Activated CD4-positive, alpha-beta T cell treated with anti-CD3 and anti-CD28 coated beads, Interleukin-2, amount 10 ng/mL, durations not matched to agents 7 days and 5 days (primary cell): ENCODE data around the gene OLA1. TPM values are rescaled to one million over a fixed set of nuclear protein-coding genes. Genes with fewer than 3 reads are reported as not detected.

Experiments used
- CTCF ChIA-PET: fragments of 350-600 bp; sonication (Branson Sonifier 250); formaldehyde crosslinking; loops from one replicate; lab custom pipeline; 2021; ENCODE audit warnings: antibody characterized with exemption; lab: Charles Lee
- POLR2A ChIA-PET: fragments of 350-600 bp; sonication (Branson Sonifier 250); formaldehyde crosslinking; loops from one replicate; lab custom pipeline; 2021; ENCODE audit warnings: antibody characterized with exemption; lab: Charles Lee
- DNase-seq: peaks from one replicate; pipeline ENCODE4 v3.0.0-alpha.2; 2020
- H3K27ac Mint-ChIP-seq: one replicate; pipeline ENCODE4 v1.8.0; 2021; ENCODE audit warnings: mild to moderate bottlenecking, moderate library complexity, mixed read lengths
- H3K27me3 Mint-ChIP-seq: one replicate; pipeline ENCODE4 v1.8.0; 2021; ENCODE audit warnings: mixed read lengths
- H3K36me3 Mint-ChIP-seq: one replicate; pipeline ENCODE4 v1.8.0; 2021; ENCODE audit warnings: low read depth, mixed read lengths
- H3K4me1 Mint-ChIP-seq: one replicate; pipeline ENCODE4 v1.8.0; 2021; ENCODE audit warnings: mixed read lengths
- H3K4me3 Mint-ChIP-seq: one replicate; pipeline ENCODE4 v1.8.0; 2021; ENCODE audit warnings: mild to moderate bottlenecking, moderate library complexity, mixed read lengths
- H3K9me3 Mint-ChIP-seq: one replicate; pipeline ENCODE4 v1.8.0; 2021; ENCODE audit warnings: mixed read lengths
- total RNA-seq, 2 experiments: library from RNA; stranded (reverse); gene quantifications; one replicate each; pipeline ENCODE4 v1.2.3, GENCODE V29; 2021

Gene OLA1
- total RNA-seq, 2 experiments from 2014 or later: 75.3 to 87.4 TPM

DNA sequence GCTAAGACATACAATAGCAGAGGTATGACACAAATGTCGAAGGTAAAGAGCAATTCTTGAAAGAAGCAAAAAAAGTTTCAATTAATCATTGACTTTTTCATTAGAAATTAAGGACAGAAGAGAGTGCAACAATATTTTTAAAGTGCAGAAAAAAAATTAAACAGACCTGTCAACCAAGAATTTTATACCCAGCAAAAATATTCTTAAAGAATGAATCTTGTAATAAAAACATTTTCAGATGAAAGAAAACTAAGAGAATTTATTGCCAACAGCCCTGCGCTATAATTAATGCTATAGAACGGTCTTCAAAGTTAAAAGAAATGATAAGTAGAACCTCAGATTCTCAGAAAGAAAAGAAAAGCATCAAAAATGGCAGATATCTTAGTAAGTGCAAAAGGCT is 79.0 kb downstream of the OLA1 start:
- Mint-ChIP-seq H3K4me3 (no peak overlapping the region), H3K27me3 (no peaks in the 10 kb centered on the region), H3K36me3 (peaks cover 46% of the 10 kb centered on the region), H3K27ac (no peak overlapping the region), H3K4me1 (peaks cover 9% of the 10 kb centered on the region), H3K9me3 (peaks cover 45% of the 10 kb centered on the region)
- ChIA-PET CTCF (no interaction called here), POLR2A (no interaction called here)
- DNase-seq: no peak

DNA sequence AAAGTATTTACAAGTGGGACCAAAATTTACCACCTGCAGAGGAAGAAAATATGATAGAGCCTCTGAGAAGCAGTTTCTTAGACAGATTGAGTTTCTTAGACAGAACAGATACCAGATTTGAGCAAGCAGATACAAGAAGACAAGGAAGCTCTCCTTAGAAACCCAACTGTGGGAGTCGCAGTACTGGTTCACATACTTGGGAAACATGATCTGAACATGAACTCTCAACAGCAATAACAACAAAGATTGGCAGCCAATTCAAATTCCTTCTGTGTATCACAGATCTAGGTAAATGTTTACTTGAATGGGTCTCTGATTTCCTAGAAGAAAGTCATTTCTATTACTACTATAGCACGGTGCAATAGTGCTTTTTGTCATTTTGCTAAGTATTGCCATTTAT is 82.1 kb downstream of the OLA1 start:
- no peaks in the 10 kb centered on the region for H3K27me3 Mint-ChIP-seq
- ChIA-PET POLR2A (no interaction called here), CTCF (no interaction called here)
- no peaks in the 10 kb centered on the region for H3K4me1 Mint-ChIP-seq
- H3K27ac Mint-ChIP-seq: no peak overlapping the region
- H3K36me3 Mint-ChIP-seq: peaks cover 31% of the 10 kb centered on the region
- H3K4me3 Mint-ChIP-seq: no peak overlapping the region
- H3K9me3 Mint-ChIP-seq: peaks cover 29% of the 10 kb centered on the region
- DNase-seq: no peak

DNA sequence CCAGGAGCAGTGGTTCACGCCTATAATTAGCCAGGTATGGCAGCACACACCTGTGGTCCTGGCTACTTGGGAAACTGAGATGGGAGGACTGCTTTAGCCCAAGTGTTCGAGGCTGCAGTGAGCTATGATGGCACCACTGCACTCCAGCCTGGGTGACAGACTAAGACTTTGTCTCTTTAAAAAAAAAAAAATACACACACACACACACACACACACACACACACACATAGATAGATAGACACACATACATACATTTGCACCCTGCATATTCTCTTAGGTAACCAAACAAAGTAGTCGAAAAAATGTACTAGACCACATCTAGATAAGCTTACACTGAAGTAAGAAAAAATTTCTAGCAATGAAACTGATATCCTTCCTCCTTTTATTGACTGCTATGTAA is 86.8 kb downstream of the OLA1 start:
- CTCF ChIA-PET: no interaction called here
- H3K9me3 Mint-ChIP-seq: peaks cover 7% of the 10 kb centered on the region

DNA sequence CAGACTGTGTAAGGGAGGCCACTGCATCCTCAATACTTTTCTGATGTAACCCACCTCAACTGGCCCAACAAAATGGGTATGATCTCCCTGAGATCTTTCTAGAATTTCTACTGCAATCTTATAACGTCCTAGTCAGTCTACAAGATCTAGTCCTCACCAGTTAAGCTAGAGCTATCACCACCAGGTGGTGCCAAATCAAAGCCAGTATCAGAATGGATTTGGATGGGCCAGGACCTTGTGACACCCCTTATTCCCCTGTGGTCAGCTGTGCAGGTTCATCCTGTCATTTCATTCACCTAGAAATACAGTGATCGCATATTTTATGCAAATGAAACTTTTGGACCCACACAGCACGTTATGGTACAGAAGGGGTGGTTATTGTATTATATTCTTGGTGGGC is 90.3 kb downstream of the OLA1 start:
- POLR2A ChIA-PET: no interaction called here
- peak; percentile 52 for DNase-seq
- peaks cover 9% of the 10 kb centered on the region for H3K36me3 Mint-ChIP-seq
- H3K4me1 Mint-ChIP-seq: no peaks in the 10 kb centered on the region
- H3K9me3 Mint-ChIP-seq: no peaks in the 10 kb centered on the region
- CTCF ChIA-PET: interaction anchor here (1.1 kb wide), 1 partner anchor 14 kb away, joined by 3 read pairs; no protein-coding TSS in a partner anchor
- H3K27me3 Mint-ChIP-seq: no peaks in the 10 kb centered on the region
- H3K27ac Mint-ChIP-seq: no peak overlapping the region
- H3K4me3 Mint-ChIP-seq: no peak overlapping the region

More for the DNA sequence above, 86.8 kb downstream of the OLA1 start:
- H3K36me3 Mint-ChIP-seq: peaks cover 15% of the 10 kb centered on the region
- no peak overlapping the region for H3K27ac Mint-ChIP-seq
- DNase-seq: no peak
- no peaks in the 10 kb centered on the region for H3K4me1 Mint-ChIP-seq
- H3K4me3 Mint-ChIP-seq: no peak overlapping the region
- H3K27me3 Mint-ChIP-seq: no peaks in the 10 kb centered on the region
- POLR2A ChIA-PET: no interaction called here

DNA sequence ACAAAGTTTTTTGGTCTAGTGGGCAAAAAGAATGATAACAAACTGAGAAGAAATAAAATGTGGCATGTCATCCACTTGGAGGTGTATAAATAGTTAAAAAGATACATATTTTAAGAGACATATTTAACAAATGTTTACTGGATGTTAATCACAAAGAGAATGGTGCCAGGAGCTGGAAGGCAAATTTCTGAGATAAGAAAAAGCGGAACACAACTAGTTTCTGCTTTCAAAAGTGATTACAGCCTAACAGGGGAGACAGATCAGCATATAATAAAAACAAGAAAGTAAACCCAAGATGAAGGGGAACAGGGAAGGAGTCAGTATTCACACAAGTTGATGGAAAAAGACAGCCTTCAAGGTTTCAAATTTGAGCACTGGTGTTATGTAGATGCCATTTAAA is 91.3 kb downstream of the OLA1 start:
- no peak overlapping the region for H3K27ac Mint-ChIP-seq
- peaks cover 3% of the 10 kb centered on the region for H3K4me1 Mint-ChIP-seq
- no peaks in the 10 kb centered on the region for H3K27me3 Mint-ChIP-seq
- CTCF ChIA-PET: no interaction called here
- no peak for DNase-seq
- POLR2A ChIA-PET: no interaction called here
- H3K4me3 Mint-ChIP-seq: no peak overlapping the region
- no peaks in the 10 kb centered on the region for H3K9me3 Mint-ChIP-seq
- peaks cover 5% of the 10 kb centered on the region for H3K36me3 Mint-ChIP-seq

DNA sequence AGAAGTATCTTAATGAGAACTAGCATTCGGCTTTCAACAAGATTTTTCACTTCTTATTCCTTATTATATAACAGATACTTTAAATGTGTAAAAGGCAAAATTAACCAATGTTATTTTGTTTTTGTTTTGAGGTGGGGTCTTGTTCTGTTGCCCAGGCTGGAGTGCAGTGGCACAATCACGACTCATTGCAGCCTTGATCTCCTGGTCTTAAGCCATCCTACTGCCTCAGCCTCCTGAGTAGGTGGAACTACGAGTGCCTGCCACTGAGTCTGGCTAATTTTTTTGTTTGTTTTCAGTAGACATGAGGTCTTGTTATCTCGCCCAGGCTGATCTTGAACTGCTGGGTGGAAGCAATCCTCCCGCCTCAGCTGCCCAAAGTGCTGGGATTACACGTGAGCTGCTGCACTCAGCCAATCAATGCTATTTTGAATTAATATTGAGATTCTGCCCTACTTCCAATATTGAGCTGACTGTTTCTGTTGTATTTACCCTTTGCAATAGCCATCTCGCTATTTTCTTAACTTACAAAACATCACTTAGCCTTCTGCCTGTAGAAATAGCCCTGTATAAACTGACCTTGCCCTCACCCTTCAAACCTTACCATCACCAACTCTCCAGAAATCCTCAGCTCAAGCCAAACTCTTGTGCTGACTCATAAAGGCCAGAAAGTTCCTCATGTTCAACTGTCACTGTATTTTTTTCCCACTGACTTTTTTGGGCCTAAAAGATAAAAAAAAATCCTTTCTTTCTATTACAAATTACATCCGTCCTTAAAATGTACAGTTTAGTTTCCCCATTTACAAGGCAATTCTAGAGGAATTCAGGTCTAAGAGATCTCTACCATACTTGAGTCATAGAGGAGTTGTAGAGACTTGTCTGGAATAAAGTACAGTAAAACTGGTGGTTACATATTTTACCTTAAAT is 94.3 kb downstream of the OLA1 start:
- peaks cover 3% of the 10 kb centered on the region for H3K4me1 Mint-ChIP-seq
- H3K9me3 Mint-ChIP-seq: no peaks in the 10 kb centered on the region
- no peak overlapping the region for H3K27ac Mint-ChIP-seq
- DNase-seq: no peak
- no peaks in the 10 kb centered on the region for H3K27me3 Mint-ChIP-seq
- H3K4me3 Mint-ChIP-seq: no peak overlapping the region
- POLR2A ChIA-PET: no interaction called here
- H3K36me3 Mint-ChIP-seq: peaks cover 5% of the 10 kb centered on the region
- CTCF ChIA-PET: no interaction called here

DNA sequence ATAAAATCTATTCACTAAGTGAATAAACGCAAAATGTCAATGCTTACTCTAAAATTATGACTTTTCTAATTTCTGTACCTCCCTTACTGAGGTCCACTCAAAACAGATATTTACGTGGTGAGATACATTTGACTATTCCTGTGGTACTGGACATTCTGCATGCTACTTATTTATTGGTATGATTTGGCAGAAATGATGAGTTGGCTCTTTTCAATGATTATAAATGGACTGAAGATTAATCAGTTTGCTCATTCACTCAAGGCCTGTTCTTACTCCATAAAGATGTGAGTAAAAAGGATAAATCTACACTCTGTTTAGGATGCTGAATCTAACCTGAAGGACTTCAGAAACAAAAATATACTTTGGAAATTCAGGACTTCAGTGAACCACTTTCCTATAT is 98.8 kb downstream of the OLA1 start:
- Mint-ChIP-seq H3K36me3 (no peaks in the 10 kb centered on the region), H3K27me3 (no peaks in the 10 kb centered on the region), H3K4me3 (no peak overlapping the region), H3K4me1 (peaks cover 3% of the 10 kb centered on the region), H3K9me3 (no peaks in the 10 kb centered on the region), H3K27ac (no peak overlapping the region)
- no peak for DNase-seq
- CTCF ChIA-PET: no interaction called here
- POLR2A ChIA-PET: no interaction called here

DNA sequence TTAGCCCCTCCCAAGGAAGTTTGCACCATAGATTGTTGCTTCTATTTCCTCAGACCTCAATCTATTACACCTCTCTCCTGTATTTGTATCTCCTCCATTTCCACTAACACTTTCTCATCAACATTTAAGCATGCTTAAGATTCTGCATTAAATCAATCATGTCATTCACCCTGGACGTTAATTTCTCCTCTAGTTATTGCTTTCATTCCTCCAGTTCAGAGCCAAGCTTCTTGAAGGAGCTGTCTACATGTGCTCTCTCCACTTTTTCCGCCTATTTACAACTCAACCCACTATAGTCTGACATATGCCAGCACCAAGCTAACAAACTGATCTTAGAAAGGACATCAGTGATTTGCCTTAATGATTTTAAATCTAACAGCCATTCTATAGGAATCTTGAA is 99.5 kb downstream of the OLA1 start:
- no peaks in the 10 kb centered on the region for H3K9me3 Mint-ChIP-seq
- CTCF ChIA-PET: no interaction called here
- H3K4me3 Mint-ChIP-seq: no peak overlapping the region
- DNase-seq: no peak
- peaks cover 3% of the 10 kb centered on the region for H3K4me1 Mint-ChIP-seq
- H3K27me3 Mint-ChIP-seq: no peaks in the 10 kb centered on the region
- POLR2A ChIA-PET: no interaction called here
- no peaks in the 10 kb centered on the region for H3K36me3 Mint-ChIP-seq
- H3K27ac Mint-ChIP-seq: no peak overlapping the region

DNA sequence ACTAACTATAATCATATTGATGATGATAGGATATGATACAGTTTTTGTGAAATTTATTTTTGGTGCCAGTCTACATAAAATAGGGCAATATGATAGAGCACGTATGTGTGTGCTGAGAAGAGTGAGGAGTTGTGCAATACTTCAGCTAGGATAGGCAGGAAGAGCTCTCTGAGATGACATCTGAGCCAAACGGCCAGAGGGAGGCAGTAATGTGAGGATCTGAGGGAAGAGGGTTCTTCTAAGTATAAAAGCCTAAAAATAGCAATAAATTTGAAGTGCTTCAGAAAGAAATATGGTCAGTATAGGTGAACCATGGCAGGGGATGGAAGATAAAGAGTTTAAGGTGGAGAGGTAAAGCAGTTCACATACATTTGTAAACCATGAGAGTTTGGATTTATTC is 102.5 kb downstream of the OLA1 start:
- Mint-ChIP-seq H3K27ac (no peak overlapping the region), H3K9me3 (no peaks in the 10 kb centered on the region), H3K4me1 (no peaks in the 10 kb centered on the region), H3K4me3 (no peak overlapping the region), H3K27me3 (no peaks in the 10 kb centered on the region), H3K36me3 (peaks cover 2% of the 10 kb centered on the region)
- CTCF ChIA-PET: no interaction called here
- POLR2A ChIA-PET: no interaction called here
- DNase-seq: no peak

DNA sequence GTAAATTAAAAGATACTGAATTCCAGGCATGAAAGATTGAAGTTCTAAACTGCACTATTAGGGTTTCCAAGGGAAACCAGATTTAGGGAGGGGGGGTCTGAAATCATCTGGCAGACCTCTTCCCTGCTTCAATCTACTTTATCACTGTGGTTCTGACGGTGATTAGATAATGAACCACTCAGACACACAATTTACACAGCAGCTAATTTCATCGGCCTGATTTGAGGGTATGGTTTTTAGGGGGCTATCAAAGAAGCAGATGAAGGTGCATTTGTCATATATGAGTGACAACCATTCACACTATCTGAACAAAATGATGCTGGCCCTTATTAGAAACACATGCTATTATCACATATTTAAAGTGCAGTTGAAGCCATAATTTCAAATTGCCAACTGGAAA is 106.0 kb downstream of the OLA1 start:
- Mint-ChIP-seq H3K27ac (no peak overlapping the region), H3K27me3 (no peaks in the 10 kb centered on the region), H3K4me1 (no peaks in the 10 kb centered on the region), H3K36me3 (peaks cover 7% of the 10 kb centered on the region), H3K9me3 (no peaks in the 10 kb centered on the region), H3K4me3 (no peak overlapping the region)
- ChIA-PET POLR2A (no interaction called here), CTCF (no interaction called here)
- DNase-seq: no peak

DNA sequence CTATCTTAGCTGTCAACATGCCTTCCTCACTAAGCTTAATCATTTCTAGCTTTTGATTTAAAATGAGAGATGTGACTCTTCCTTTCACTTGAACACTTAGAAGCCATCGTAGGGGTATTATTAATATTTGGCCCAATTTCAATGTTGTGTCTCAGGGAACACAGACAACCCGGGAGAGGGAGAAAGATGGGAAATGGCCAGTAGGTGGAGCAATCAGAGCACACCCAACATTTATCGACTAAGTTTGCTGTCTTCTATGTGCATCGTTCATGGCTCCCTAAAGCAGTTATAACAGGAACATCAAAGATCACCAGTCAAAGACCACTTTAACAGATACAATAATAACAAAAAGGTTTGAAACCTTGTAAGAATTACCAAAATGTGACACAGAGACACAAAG is 110.2 kb downstream of the OLA1 start:
- no peak overlapping the region for H3K27ac Mint-ChIP-seq
- no peak overlapping the region for H3K4me3 Mint-ChIP-seq
- H3K36me3 Mint-ChIP-seq: peaks cover 17% of the 10 kb centered on the region
- H3K9me3 Mint-ChIP-seq: no peaks in the 10 kb centered on the region
- CTCF ChIA-PET: no interaction called here
- DNase-seq: no peak
- no peaks in the 10 kb centered on the region for H3K4me1 Mint-ChIP-seq
- POLR2A ChIA-PET: no interaction called here
- no peaks in the 10 kb centered on the region for H3K27me3 Mint-ChIP-seq

DNA sequence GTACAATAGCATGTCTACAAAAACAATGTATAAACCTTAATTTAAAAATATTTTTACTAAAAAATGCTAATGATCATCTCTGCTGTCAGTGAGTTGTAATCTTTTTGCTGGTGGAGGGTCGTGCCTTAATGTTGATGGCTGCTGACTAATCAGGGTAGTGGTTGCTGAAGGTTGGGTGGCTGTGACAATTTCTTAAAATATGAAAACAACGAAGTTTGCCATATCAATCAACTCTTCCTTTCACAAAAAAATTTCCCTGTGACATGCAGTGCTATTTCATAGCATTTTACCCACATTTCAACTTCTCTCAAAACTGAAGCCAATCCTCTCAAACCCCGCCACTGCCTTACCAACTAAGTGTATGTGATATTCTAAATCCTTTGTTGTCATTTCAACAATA is 112.4 kb downstream of the OLA1 start:
- H3K27me3 Mint-ChIP-seq: no peaks in the 10 kb centered on the region

DNA sequence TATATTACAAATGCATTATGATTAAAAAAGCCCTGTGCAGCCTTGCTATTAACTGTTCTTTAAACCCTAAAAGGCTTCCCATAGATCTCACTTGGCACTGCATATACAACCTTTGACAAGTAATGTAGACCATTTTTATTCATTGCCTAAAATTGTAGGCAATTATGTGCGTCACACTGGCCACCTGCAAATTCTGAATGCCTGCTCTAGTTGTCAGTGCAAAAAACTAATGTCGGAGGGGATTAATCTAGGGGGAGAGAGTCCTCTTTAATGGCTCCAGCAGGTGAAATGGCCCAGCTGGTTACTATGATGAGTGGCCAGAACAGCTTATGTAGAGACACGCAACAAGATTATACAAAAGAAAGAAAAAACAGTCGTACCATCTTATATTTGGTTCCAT is 123.2 kb downstream of the OLA1 start:
- CTCF ChIA-PET: no interaction called here
- no peaks in the 10 kb centered on the region for H3K4me1 Mint-ChIP-seq
- no peak for DNase-seq
- H3K36me3 Mint-ChIP-seq: peaks cover 13% of the 10 kb centered on the region
- no peaks in the 10 kb centered on the region for H3K9me3 Mint-ChIP-seq
- H3K27me3 Mint-ChIP-seq: no peaks in the 10 kb centered on the region
- H3K4me3 Mint-ChIP-seq: no peak overlapping the region
- POLR2A ChIA-PET: no interaction called here
- no peak overlapping the region for H3K27ac Mint-ChIP-seq

More for the DNA sequence above, 112.4 kb downstream of the OLA1 start:
- POLR2A ChIA-PET: no interaction called here
- Mint-ChIP-seq H3K4me3 (no peak overlapping the region), H3K27ac (no peak overlapping the region), H3K4me1 (no peaks in the 10 kb centered on the region), H3K9me3 (no peaks in the 10 kb centered on the region), H3K36me3 (peaks cover 17% of the 10 kb centered on the region)
- DNase-seq: no peak
- CTCF ChIA-PET: no interaction called here

DNA sequence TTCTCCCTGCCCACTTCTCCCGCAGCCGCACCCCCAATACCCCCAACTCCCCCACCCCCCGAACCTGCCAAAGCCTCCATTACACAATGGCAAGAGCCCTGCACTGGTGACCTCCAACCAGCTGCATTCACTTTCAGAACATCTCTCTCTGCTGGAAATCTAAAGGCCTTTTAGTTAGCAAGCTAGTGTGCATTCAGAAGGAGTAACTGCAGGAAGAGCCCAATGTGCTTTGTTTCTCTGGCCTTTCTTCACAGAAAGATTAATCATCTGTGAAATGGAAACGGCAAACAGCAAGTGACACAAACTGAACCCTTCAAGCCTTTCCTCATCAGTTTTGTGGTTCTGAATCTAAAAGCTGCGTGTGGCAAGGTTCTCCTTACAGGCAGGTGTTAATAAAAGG is 124.2 kb downstream of the OLA1 start:
- H3K9me3 Mint-ChIP-seq: no peaks in the 10 kb centered on the region
- no peak overlapping the region for H3K4me3 Mint-ChIP-seq
- CTCF ChIA-PET: no interaction called here
- H3K36me3 Mint-ChIP-seq: peaks cover 13% of the 10 kb centered on the region
- no peak overlapping the region for H3K27ac Mint-ChIP-seq
- H3K4me1 Mint-ChIP-seq: no peaks in the 10 kb centered on the region
- DNase-seq: no peak
- no peaks in the 10 kb centered on the region for H3K27me3 Mint-ChIP-seq
- POLR2A ChIA-PET: no interaction called here
